HS-27A (cell line): ENCODE measurements around the gene SRSF7.
"Not testable (repeated sequence)": the region's sequence is repeated elsewhere in the genome, so short reads cannot be mapped to it uniquely, and the experiment has no call there.

Experiments used
- DNase-seq: peaks from one replicate; pipeline ENCODE4 v3.0.0-alpha.2; 2012; ENCODE audit warnings: low read depth, missing footprints

Gene SRSF7

GRCh38 chr2:38754049-38754448 lies 2.9 kb upstream of the SRSF7 start:
- DNase-seq: no peak

- no peak for DNase-seq
Measured at GRCh38 chr2:38751596-38752410, 642 bp upstream of the SRSF7 start.

- no peak for DNase-seq
Measured at GRCh38 chr2:38750011-38750890, 910 bp downstream of the SRSF7 start.

GRCh38 chr2:38748943-38749804 lies 2.0 kb downstream of the SRSF7 start:
- no peak for DNase-seq

- DNase-seq: no peak
Measured at GRCh38 chr2:38748391-38748790, 2.8 kb downstream of the SRSF7 start.

GRCh38 chr2:38747819-38748218 lies 3.3 kb downstream of the SRSF7 start:
- DNase-seq: no peak

GRCh38 chr2:38747007-38747424 lies 4.1 kb downstream of the SRSF7 start:
- no peak for DNase-seq

GRCh38 chr2:38745267-38745666 lies 5.9 kb downstream of the SRSF7 start:
- no peak for DNase-seq

- no peak for DNase-seq
Measured at GRCh38 chr2:38744399-38744780, 6.8 kb downstream of the SRSF7 start.

GRCh38 chr2:38743672-38744398 lies 7.3 kb downstream of the SRSF7 start:
- no peak for DNase-seq

GRCh38 chr2:38742797-38743559 lies 8.2 kb downstream of the SRSF7 start:
- DNase-seq: no peak

- no peak for DNase-seq
Measured at GRCh38 chr2:38740851-38741731, 10.1 kb downstream of the SRSF7 start.

GRCh38 chr2:38739524-38739923 lies 11.6 kb downstream of the SRSF7 start:
- DNase-seq: no peak

- DNase-seq: no peak
Measured at GRCh38 chr2:38737925-38738324, 13.2 kb downstream of the SRSF7 start.

GRCh38 chr2:38737000-38737698 lies 14.0 kb downstream of the SRSF7 start:
- DNase-seq: not testable (repeated sequence)

- no peak for DNase-seq
Measured at GRCh38 chr2:38735999-38736320, 15.2 kb downstream of the SRSF7 start.

- no peak for DNase-seq
Measured at GRCh38 chr2:38734299-38735058, 16.7 kb downstream of the SRSF7 start.

- DNase-seq: no peak
Measured at GRCh38 chr2:38733300-38733971, 17.7 kb downstream of the SRSF7 start.
